HG03175 (cell line): ENCODE results near the gene SCN2A.
A peak's percentile ranks its signal among the peaks of the same experiment; 100 is the strongest.

Experiments used
- ATAC-seq: cut with Tn5 transposase; IDR thresholded peaks from one replicate; pipeline ENCODE4 v1.9.1; 2021; ENCODE audit warnings: mild to moderate bottlenecking, moderate library complexity; ENCODE audit not compliant: unreplicated experiment

SCN2A gene

GRCh38 chr2:165239230-165239629 lies at the start of gene SCN2A:
Gene SCN2A (plus strand): TSS chr2:165239414. CDS start chr2:165295824, 56,410 bp downstream.
- peak; percentile 79 for ATAC-seq

GRCh38 chr2:165191096-165191728 lies 48.0 kb upstream of the SCN2A start:
- ATAC-seq: no peak

GRCh38 chr2:165192729-165193128 lies 46.5 kb upstream of the SCN2A start:
- peak; percentile 34 for ATAC-seq

- peak; percentile 94 for ATAC-seq
These were observed 45.9 kb upstream of the SCN2A start for GRCh38 chr2:165193178-165193777.

- no peak for ATAC-seq
These were observed 42.8 kb upstream of the SCN2A start for GRCh38 chr2:165196411-165196810.

- ATAC-seq: no peak
These were observed 41.9 kb upstream of the SCN2A start for GRCh38 chr2:165197346-165197745.

- ATAC-seq: no peak
These were observed 41.0 kb upstream of the SCN2A start for GRCh38 chr2:165198181-165198580.

- ATAC-seq: no peak
These were observed 37.0 kb upstream of the SCN2A start for GRCh38 chr2:165202239-165202638.

- ATAC-seq: peak; percentile 58
These were observed 35.3 kb upstream of the SCN2A start, which contains the start of gene SCN3A for GRCh38 chr2:165203689-165204559. Gene SCN3A (minus strand): TSS chr2:165204050. CDS start chr2:165176394, 27,656 bp downstream.

GRCh38 chr2:165205865-165206264 lies 33.3 kb upstream of the SCN2A start:
- no peak for ATAC-seq

GRCh38 chr2:165208094-165208493 lies 31.1 kb upstream of the SCN2A start:
- no peak for ATAC-seq

- ATAC-seq: no peak
These were observed 25.1 kb upstream of the SCN2A start for GRCh38 chr2:165214093-165214492.

- ATAC-seq: no peak
These were observed 19.7 kb upstream of the SCN2A start for GRCh38 chr2:165219481-165219880.

GRCh38 chr2:165224941-165225340 lies 14.3 kb upstream of the SCN2A start:
- ATAC-seq: no peak

GRCh38 chr2:165227571-165227970 lies 11.6 kb upstream of the SCN2A start:
- no peak for ATAC-seq

GRCh38 chr2:165237056-165237455 lies 2.2 kb upstream of the SCN2A start:
- ATAC-seq: no peak

- no peak for ATAC-seq
These were observed 919 bp upstream of the SCN2A start for GRCh38 chr2:165238295-165238694.

GRCh38 chr2:165239856-165240515 lies 772 bp downstream of the SCN2A start:
- no peak for ATAC-seq

- no peak for ATAC-seq
These were observed 1.7 kb downstream of the SCN2A start for GRCh38 chr2:165240916-165241315.

- no peak for ATAC-seq
These were observed 6.0 kb downstream of the SCN2A start for GRCh38 chr2:165245081-165245793.

- ATAC-seq: no peak
These were observed 9.0 kb downstream of the SCN2A start for GRCh38 chr2:165248238-165248637.
